Astrocyte (in vitro differentiated cells and primary cell): ENCODE data around the gene CLEC4D.

ENCODE experiments used
- EZH2 ChIP-seq: IDR thresholded peaks from 2 replicates; pipeline ENCODE4 v1.6.1; 2012; ENCODE audit warnings: mild to moderate bottlenecking, low read length, inconsistent platforms; ENCODE audit not compliant: insufficient read depth
- TF ChIP-seq, protein P1 (sequence below): IDR thresholded peaks from 2 replicates; pipeline ENCODE4 v1.5.1; 2011; ENCODE audit warnings: low read depth, mild to moderate bottlenecking, inconsistent platforms, low read length, moderate library complexity; ENCODE audit not compliant: insufficient read depth

DNA sequence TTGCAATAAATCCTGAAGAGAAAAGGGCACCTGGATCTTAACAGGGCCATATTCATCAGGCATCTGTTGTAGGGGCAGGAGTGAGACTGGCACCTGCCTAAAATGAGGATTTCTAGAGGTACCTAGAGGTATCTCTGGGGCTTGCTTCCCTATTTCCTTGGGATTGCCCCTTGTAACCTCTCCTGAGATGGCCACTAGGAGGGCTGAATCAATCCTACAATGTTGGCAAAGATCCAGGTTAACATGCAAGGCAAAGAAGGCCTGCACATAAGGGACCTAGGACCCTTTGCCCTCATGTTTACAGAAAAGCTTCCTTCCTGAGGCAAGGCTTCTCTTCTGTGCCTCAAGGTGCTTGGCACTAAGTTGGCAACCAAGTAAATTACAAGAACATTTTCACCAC, 53.2 kb downstream of the CLEC4D start:
- TF ChIP-seq, protein P1, sequence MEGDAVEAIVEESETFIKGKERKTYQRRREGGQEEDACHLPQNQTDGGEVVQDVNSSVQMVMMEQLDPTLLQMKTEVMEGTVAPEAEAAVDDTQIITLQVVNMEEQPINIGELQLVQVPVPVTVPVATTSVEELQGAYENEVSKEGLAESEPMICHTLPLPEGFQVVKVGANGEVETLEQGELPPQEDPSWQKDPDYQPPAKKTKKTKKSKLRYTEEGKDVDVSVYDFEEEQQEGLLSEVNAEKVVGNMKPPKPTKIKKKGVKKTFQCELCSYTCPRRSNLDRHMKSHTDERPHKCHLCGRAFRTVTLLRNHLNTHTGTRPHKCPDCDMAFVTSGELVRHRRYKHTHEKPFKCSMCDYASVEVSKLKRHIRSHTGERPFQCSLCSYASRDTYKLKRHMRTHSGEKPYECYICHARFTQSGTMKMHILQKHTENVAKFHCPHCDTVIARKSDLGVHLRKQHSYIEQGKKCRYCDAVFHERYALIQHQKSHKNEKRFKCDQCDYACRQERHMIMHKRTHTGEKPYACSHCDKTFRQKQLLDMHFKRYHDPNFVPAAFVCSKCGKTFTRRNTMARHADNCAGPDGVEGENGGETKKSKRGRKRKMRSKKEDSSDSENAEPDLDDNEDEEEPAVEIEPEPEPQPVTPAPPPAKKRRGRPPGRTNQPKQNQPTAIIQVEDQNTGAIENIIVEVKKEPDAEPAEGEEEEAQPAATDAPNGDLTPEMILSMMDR: no peak
- no peak for TF ChIP-seq EZH2
